Caco-2 (cell line): Measurements from ENCODE around the gene CACNA1C. TPM values are rescaled to one million over a fixed set of nuclear protein-coding genes. Genes with fewer than 3 reads are reported as not detected.

Experiments used
- BruUV-seq: library from RNA; stranded (reverse); fragments of 400-500 nt; replicated peaks from 2 replicates; lab custom pipeline; 2021; lab: Mats Ljungman, UMichigan
- CTCF ChIA-PET: fragments of 300-600 bp; sonication (Branson Sonifier 250); formaldehyde crosslinking; loops from one replicate; lab custom pipeline; 2022; ENCODE audit warnings: antibody characterized with exemption; lab: Charles Lee
- POLR2A ChIA-PET: fragments of 300-600 bp; sonication (Branson Sonifier 250); formaldehyde crosslinking; loops from one replicate; lab custom pipeline; 2022; ENCODE audit warnings: antibody characterized with exemption; lab: Charles Lee
- DNase-seq, 2 experiments: peaks; one replicate each; pipeline versions ENCODE4 v3.0.0 to v3.0.0-alpha.2; 2020 to 2022
- H3K27me3 ChIP-seq: replicated peaks from 2 replicates; pipeline ENCODE4 v1.6.0; 2011; ENCODE audit warnings: low read length; ENCODE audit not compliant: control insufficient read depth, insufficient read depth
- H3K36me3 ChIP-seq: 2 replicates; pipeline ENCODE4 v1.5.1; 2011; ENCODE audit warnings: low read length; ENCODE audit not compliant: control insufficient read depth, insufficient read depth
- H3K4me1 ChIP-seq: fragments of 250-450 bp; sonication (Bioruptor Pico); 2 replicates; pipeline ENCODE4 v1.5.1; 2020; ENCODE audit warnings: mild to moderate bottlenecking
- H3K4me3 ChIP-seq: 2 replicates; pipeline ENCODE4 v1.5.1; 2011; ENCODE audit warnings: low read depth, mild to moderate bottlenecking, control low read depth, low read length
- H3K9me3 ChIP-seq: fragments of 250-450 bp; sonication (Bioruptor Pico); 2 replicates; pipeline ENCODE4 v1.5.1; 2020; ENCODE audit warnings: mild to moderate bottlenecking, moderate library complexity
- H3K27ac Mint-ChIP-seq: one replicate; pipeline ENCODE4 v1.8.0; 2022; ENCODE audit warnings: mixed read lengths; ENCODE audit not compliant: unreplicated experiment
- H3K27me3 Mint-ChIP-seq: one replicate; pipeline ENCODE4 v1.8.0; 2022; ENCODE audit warnings: mixed read lengths; ENCODE audit not compliant: insufficient read depth, unreplicated experiment
- H3K36me3 Mint-ChIP-seq: one replicate; pipeline ENCODE4 v1.8.0; 2022; ENCODE audit warnings: mild to moderate bottlenecking, mixed read lengths; ENCODE audit not compliant: insufficient read depth, unreplicated experiment
- H3K4me1 Mint-ChIP-seq: one replicate; pipeline ENCODE4 v1.8.0; 2022; ENCODE audit warnings: low read depth, mixed read lengths; ENCODE audit not compliant: unreplicated experiment
- H3K4me3 Mint-ChIP-seq: one replicate; pipeline ENCODE4 v1.8.0; 2022; ENCODE audit warnings: mild to moderate bottlenecking, moderate library complexity, mixed read lengths; ENCODE audit not compliant: unreplicated experiment
- H3K9me3 Mint-ChIP-seq: one replicate; pipeline ENCODE4 v1.8.0; 2022; ENCODE audit warnings: mixed read lengths; ENCODE audit not compliant: unreplicated experiment
- intact Hi-C: fragments of 100-400 bp; cut with micrococcal nuclease; formaldehyde crosslinking; loops from one replicate; pipeline ENCODE4 v1.10.0; 2022; ENCODE audit not compliant: unreplicated experiment
- total RNA-seq: library from RNA; stranded (reverse); gene quantifications from 2 replicates; pipeline ENCODE4 v1.2.3, GENCODE V29; 2022
- TF ChIP-seq, protein P1 (sequence below), 2 experiments: fragments of 200-600 bp in 1 of 2; IDR thresholded peaks; 1 replicate in 1 of 2; 2 replicates in 1 of 2; pipeline versions ENCODE4 v1.5.1 to v1.8.0; 2011 to 2022; ENCODE audit warnings: antibody characterized with exemption in 1 of 2, control low read depth in 1 of 2, inconsistent platforms in 1 of 2, low read depth in 1 of 2, low read length in 1 of 2, mild to moderate bottlenecking in 1 of 2, moderate library complexity in 1 of 2; ENCODE audit not compliant: insufficient read depth in 1 of 2, severe bottlenecking in 1 of 2, unreplicated experiment in 1 of 2

CACNA1C gene
- total RNA-seq, 1 experiment from 2014 or later, result not detected

GRCh38 chr12:2504577-2504976 is 451.8 kb downstream of the CACNA1C start:
- no peaks in the 10 kb centered on the region for H3K9me3 Mint-ChIP-seq
- no peak overlapping the region for H3K4me3 Mint-ChIP-seq
- no peak for DNase-seq
- no peak overlapping the region for H3K27ac Mint-ChIP-seq
- H3K27me3 Mint-ChIP-seq, result peaks cover 28% of the 10 kb centered on the region
- H3K27me3 ChIP-seq, result no peaks in the 10 kb centered on the region
- TF ChIP-seq, protein P1, sequence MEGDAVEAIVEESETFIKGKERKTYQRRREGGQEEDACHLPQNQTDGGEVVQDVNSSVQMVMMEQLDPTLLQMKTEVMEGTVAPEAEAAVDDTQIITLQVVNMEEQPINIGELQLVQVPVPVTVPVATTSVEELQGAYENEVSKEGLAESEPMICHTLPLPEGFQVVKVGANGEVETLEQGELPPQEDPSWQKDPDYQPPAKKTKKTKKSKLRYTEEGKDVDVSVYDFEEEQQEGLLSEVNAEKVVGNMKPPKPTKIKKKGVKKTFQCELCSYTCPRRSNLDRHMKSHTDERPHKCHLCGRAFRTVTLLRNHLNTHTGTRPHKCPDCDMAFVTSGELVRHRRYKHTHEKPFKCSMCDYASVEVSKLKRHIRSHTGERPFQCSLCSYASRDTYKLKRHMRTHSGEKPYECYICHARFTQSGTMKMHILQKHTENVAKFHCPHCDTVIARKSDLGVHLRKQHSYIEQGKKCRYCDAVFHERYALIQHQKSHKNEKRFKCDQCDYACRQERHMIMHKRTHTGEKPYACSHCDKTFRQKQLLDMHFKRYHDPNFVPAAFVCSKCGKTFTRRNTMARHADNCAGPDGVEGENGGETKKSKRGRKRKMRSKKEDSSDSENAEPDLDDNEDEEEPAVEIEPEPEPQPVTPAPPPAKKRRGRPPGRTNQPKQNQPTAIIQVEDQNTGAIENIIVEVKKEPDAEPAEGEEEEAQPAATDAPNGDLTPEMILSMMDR (IDR thresholded peaks at IDR 0.05; ENCODE audit: insufficient read depth in 1 of 2, low read depth in 1 of 2, low read length in 1 of 2, severe bottlenecking in 1 of 2, unreplicated experiment in 1 of 2), result no peak
- no peaks in the 10 kb centered on the region for H3K4me1 Mint-ChIP-seq
- no peaks in the 10 kb centered on the region for H3K36me3 ChIP-seq
- H3K4me1 ChIP-seq, result no peaks in the 10 kb centered on the region
- no peaks in the 10 kb centered on the region for H3K9me3 ChIP-seq
- POLR2A ChIA-PET, result no interaction called here
- H3K4me3 ChIP-seq, result no peak overlapping the region
- intact Hi-C loops, result no loop called here
- H3K36me3 Mint-ChIP-seq, result no peaks in the 10 kb centered on the region
- CTCF ChIA-PET, result no interaction called here
- no TSS peak for BruUV-seq

DNA sequence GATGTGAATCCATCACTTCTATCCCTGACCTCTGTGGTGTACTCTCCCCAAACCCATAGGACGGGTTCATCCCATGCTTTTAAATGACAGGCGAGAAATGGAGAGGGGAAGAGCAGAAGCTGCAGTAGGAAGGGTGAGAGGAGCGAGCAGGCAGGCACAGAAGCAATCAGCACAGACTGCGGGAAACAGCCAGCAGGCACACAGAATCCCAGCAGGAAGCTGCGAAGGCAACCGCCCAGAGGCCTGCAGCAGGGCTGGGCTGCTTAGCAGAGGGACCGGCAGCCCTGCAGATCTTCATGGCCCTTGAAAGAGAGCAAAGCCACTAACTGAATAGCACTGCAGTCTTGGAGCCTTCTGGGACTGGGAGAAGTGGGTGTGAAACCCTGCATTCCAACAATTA is 455.0 kb downstream of the CACNA1C start:
- ChIA-PET POLR2A (no interaction called here), CTCF (no interaction called here)
- H3K27me3 ChIP-seq, result no peaks in the 10 kb centered on the region; the same call in 1 of the 2 replicates
- H3K4me1 Mint-ChIP-seq, result no peaks in the 10 kb centered on the region
- no peak for DNase-seq
- H3K27me3 Mint-ChIP-seq, result peaks cover 37% of the 10 kb centered on the region
- H3K36me3 Mint-ChIP-seq, result no peaks in the 10 kb centered on the region
- H3K4me1 ChIP-seq, result no peaks in the 10 kb centered on the region
- H3K4me3 ChIP-seq, result no peak overlapping the region
- intact Hi-C loops, result no loop called here
- BruUV-seq, result no TSS peak
- H3K36me3 ChIP-seq, result no peaks in the 10 kb centered on the region
- no peaks in the 10 kb centered on the region for H3K9me3 Mint-ChIP-seq
- no peaks in the 10 kb centered on the region for H3K9me3 ChIP-seq
- H3K4me3 Mint-ChIP-seq, result no peak overlapping the region
- TF ChIP-seq, protein P1 (IDR thresholded peaks at IDR 0.05; ENCODE audit: insufficient read depth in 1 of 2, low read depth in 1 of 2, low read length in 1 of 2, severe bottlenecking in 1 of 2, unreplicated experiment in 1 of 2), result no peak
- H3K27ac Mint-ChIP-seq, result no peak overlapping the region

DNA sequence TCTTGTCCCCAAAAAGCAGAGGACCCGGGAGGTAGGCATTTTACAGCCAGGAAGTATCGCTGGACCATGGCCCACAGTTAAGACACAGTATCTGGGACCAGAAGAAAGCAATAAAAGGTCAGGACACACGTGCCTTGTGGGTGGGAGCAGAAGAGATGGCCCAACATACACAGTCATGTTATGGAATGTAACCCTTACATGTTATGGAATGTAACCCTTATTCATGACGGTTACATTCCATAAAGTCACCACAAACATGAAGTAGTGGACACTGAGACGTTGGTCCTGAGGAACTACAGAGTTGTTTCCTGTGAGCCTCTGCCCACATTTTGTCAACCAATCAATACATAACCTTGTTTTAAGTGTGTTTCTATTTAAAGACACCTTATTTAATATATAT is 456.4 kb downstream of the CACNA1C start:
- H3K36me3 ChIP-seq, result no peaks in the 10 kb centered on the region
- H3K27me3 ChIP-seq, result no peaks in the 10 kb centered on the region; the same call in 1 of the 2 replicates
- no peaks in the 10 kb centered on the region for H3K36me3 Mint-ChIP-seq
- H3K27ac Mint-ChIP-seq, result no peak overlapping the region
- intact Hi-C loops, result no loop called here
- no peak overlapping the region for H3K4me3 Mint-ChIP-seq
- DNase-seq, result no peak
- H3K4me1 Mint-ChIP-seq, result no peaks in the 10 kb centered on the region
- TF ChIP-seq, protein P1 (IDR thresholded peaks at IDR 0.05; ENCODE audit: insufficient read depth in 1 of 2, low read depth in 1 of 2, low read length in 1 of 2, severe bottlenecking in 1 of 2, unreplicated experiment in 1 of 2), result no peak
- ChIA-PET POLR2A (no interaction called here), CTCF (no interaction called here)
- no peak overlapping the region for H3K4me3 ChIP-seq
- BruUV-seq, result no TSS peak
- H3K9me3 Mint-ChIP-seq, result no peaks in the 10 kb centered on the region
- no peaks in the 10 kb centered on the region for H3K4me1 ChIP-seq
- peaks cover 45% of the 10 kb centered on the region for H3K27me3 Mint-ChIP-seq
- H3K9me3 ChIP-seq, result no peaks in the 10 kb centered on the region
